ENCODE measurements around the gene TRHDE. TPM values are rescaled to one million over a fixed set of nuclear protein-coding genes. Genes with fewer than 3 reads are reported as not detected.

Gene TRHDE
- polyA plus RNA-seq, 1 experiment: 17.1 TPM

GRCh38 chr12:72453066-72453465 is 180.9 kb downstream of the TRHDE start:
- no peaks in the 10 kb centered on the region for H3K36me3 ChIP-seq (ENCODE audit: control insufficient read depth, insufficient read depth, low read length)
- DNase-seq (ENCODE audit: low read depth): no peak
- no peaks in the 10 kb centered on the region for H3K27me3 ChIP-seq (ENCODE audit: control insufficient read depth, insufficient read depth, low read length)
- no peak for TF ChIP-seq CTCF (IDR thresholded peaks at IDR 0.05; ENCODE audit: insufficient read depth, low read depth, low read length)
- POLR2A ChIA-PET: no interaction called here
- CTCF ChIA-PET: interaction anchor here (0.6 to 1.5 kb wide), 2 partner anchors 12 to 20 kb away, joined by 3 read pairs; no protein-coding TSS in a partner anchor
- no peak overlapping the region for H3K4me3 ChIP-seq (ENCODE audit: low read depth, low read length)

GRCh38 chr12:72453550-72453949 is 181.4 kb downstream of the TRHDE start:
- Histone ChIP-seq H3K36me3 (ENCODE audit: control insufficient read depth, insufficient read depth, low read length) (no peaks in the 10 kb centered on the region), H3K4me3 (ENCODE audit: low read depth, low read length) (no peak overlapping the region), H3K27me3 (ENCODE audit: control insufficient read depth, insufficient read depth, low read length) (no peaks in the 10 kb centered on the region)
- CTCF ChIA-PET: interaction anchor here (0.6 to 1.5 kb wide), 2 partner anchors 12 to 20 kb away, joined by 3 read pairs; no protein-coding TSS in a partner anchor
- DNase-seq (ENCODE audit: low read depth): no peak
- POLR2A ChIA-PET: no interaction called here
- no peak for TF ChIP-seq CTCF (IDR thresholded peaks at IDR 0.05; ENCODE audit: insufficient read depth, low read depth, low read length)

- CTCF ChIA-PET: no interaction called here
- no peaks in the 10 kb centered on the region for H3K27me3 ChIP-seq (ENCODE audit: control insufficient read depth, insufficient read depth, low read length)
- POLR2A ChIA-PET: no interaction called here
- TF ChIP-seq CTCF (IDR thresholded peaks at IDR 0.05; ENCODE audit: insufficient read depth, low read depth, low read length): no peak
- H3K4me3 ChIP-seq (ENCODE audit: low read depth, low read length): no peak overlapping the region
- DNase-seq (ENCODE audit: low read depth): no peak
- 0 out of 2 replicates have a peak, but pooled peaks cover 1% of the 10 kb centered on the region for H3K36me3 ChIP-seq (ENCODE audit: control insufficient read depth, insufficient read depth, low read length)
These were observed 192.3 kb downstream of the TRHDE start for GRCh38 chr12:72464471-72464870.

- no peak for TF ChIP-seq CTCF (IDR thresholded peaks at IDR 0.05; ENCODE audit: insufficient read depth, low read depth, low read length)
- H3K27me3 ChIP-seq (ENCODE audit: control insufficient read depth, insufficient read depth, low read length): no peaks in the 10 kb centered on the region
- H3K4me3 ChIP-seq (ENCODE audit: low read depth, low read length): no peak overlapping the region
- DNase-seq (ENCODE audit: low read depth): no peak
- H3K36me3 ChIP-seq (ENCODE audit: control insufficient read depth, insufficient read depth, low read length): no peaks in the 10 kb centered on the region
- CTCF ChIA-PET: interaction anchor here (0.9 kb wide), 1 partner anchor 13 kb away, joined by 3 read pairs; no protein-coding TSS in a partner anchor
- POLR2A ChIA-PET: no interaction called here
These were observed 193.0 kb downstream of the TRHDE start for GRCh38 chr12:72465155-72465554.

GRCh38 chr12:72465940-72466630 is 193.9 kb downstream of the TRHDE start:
- DNase-seq (ENCODE audit: low read depth): no peak
- Histone ChIP-seq H3K4me3 (ENCODE audit: low read depth, low read length) (no peak overlapping the region), H3K27me3 (ENCODE audit: control insufficient read depth, insufficient read depth, low read length) (no peaks in the 10 kb centered on the region), H3K36me3 (ENCODE audit: control insufficient read depth, insufficient read depth, low read length) (no peaks in the 10 kb centered on the region)
- TF ChIP-seq CTCF (IDR thresholded peaks at IDR 0.05; ENCODE audit: insufficient read depth, low read depth, low read length): no peak
- CTCF ChIA-PET: no interaction called here
- POLR2A ChIA-PET: no interaction called here

All from BJ (cell line).